Activated T-cell treated with anti-CD3 and anti-CD28 coated beads for 24 hours (primary cell): Measurements from ENCODE around the gene DCDC2.
"Not testable (repeated sequence)": the region's sequence is repeated elsewhere in the genome, so short reads cannot be mapped to it uniquely, and the experiment has no call there.

Experiments used
- DNase-seq: peaks from one replicate; pipeline ENCODE4 v3.0.0-alpha.2; 2020; ENCODE audit warnings: low read depth

DCDC2 gene

GRCh38 chr6:24324617-24325016 is 33.2 kb downstream of the DCDC2 start:
- DNase-seq, result no peak

GRCh38 chr6:24323632-24324337 is 34.1 kb downstream of the DCDC2 start:
- DNase-seq, result no peak

- DNase-seq, result no peak
Measured at GRCh38 chr6:24322924-24323323, 34.9 kb downstream of the DCDC2 start.

GRCh38 chr6:24322446-24322845 is 35.4 kb downstream of the DCDC2 start:
- not testable (repeated sequence) for DNase-seq

- DNase-seq, result no peak
Measured at GRCh38 chr6:24321538-24322162, 36.2 kb downstream of the DCDC2 start.

GRCh38 chr6:24313251-24314141 is 44.4 kb downstream of the DCDC2 start:
- DNase-seq, result no peak

- DNase-seq, result not testable (repeated sequence)
Measured at GRCh38 chr6:24311775-24312174, 46.1 kb downstream of the DCDC2 start.

- no peak for DNase-seq
Measured at GRCh38 chr6:24307881-24308280, 50.0 kb downstream of the DCDC2 start.

GRCh38 chr6:24306936-24307335 is 50.9 kb downstream of the DCDC2 start:
- DNase-seq, result no peak

- no peak for DNase-seq
Measured at GRCh38 chr6:24306038-24306437, 51.8 kb downstream of the DCDC2 start.

GRCh38 chr6:24296944-24297343 is 60.9 kb downstream of the DCDC2 start:
- no peak for DNase-seq

GRCh38 chr6:24293852-24294251 is 64.0 kb downstream of the DCDC2 start:
- DNase-seq, result not testable (repeated sequence)

- no peak for DNase-seq
Measured at GRCh38 chr6:24287239-24287638, 70.6 kb downstream of the DCDC2 start.

- DNase-seq, result no peak
Measured at GRCh38 chr6:24284006-24284405, 73.9 kb downstream of the DCDC2 start.

- DNase-seq, result peak; percentile 20
Measured at GRCh38 chr6:24283043-24283985, 74.5 kb downstream of the DCDC2 start.

GRCh38 chr6:24274441-24275083 is 83.3 kb downstream of the DCDC2 start:
- no peak for DNase-seq

GRCh38 chr6:24273096-24273870 is 84.6 kb downstream of the DCDC2 start:
- no peak for DNase-seq

- DNase-seq, result no peak
Measured at GRCh38 chr6:24272553-24272952, 85.3 kb downstream of the DCDC2 start.

GRCh38 chr6:24272148-24272547 is 85.7 kb downstream of the DCDC2 start:
- no peak for DNase-seq

GRCh38 chr6:24270011-24270410 is 87.8 kb downstream of the DCDC2 start:
- no peak for DNase-seq
